Fibroblast of villous mesenchyme (primary cell): ENCODE data around the gene MAGI1. TPM values are rescaled to one million over a fixed set of nuclear protein-coding genes. Genes with fewer than 3 reads are reported as not detected.

Source experiments
- DNase-seq: peaks from one replicate; pipeline ENCODE4 v3.0.0-alpha.2; 2010; ENCODE audit warnings: low read depth
- H3K4me3 ChIP-seq: 2 replicates; pipeline ENCODE4 v1.5.1; 2011; ENCODE audit warnings: low read depth, mild to moderate bottlenecking, low read length
- CTCF ChIP-seq: IDR thresholded peaks from 2 replicates; pipeline ENCODE4 v1.5.1; 2012; ENCODE audit warnings: low read depth, mild to moderate bottlenecking, low read length; ENCODE audit not compliant: insufficient read depth
- total RNA-seq: library from RNA; depleted of rRNA; stranded (reverse); fragments of >200 nt; gene quantifications from 2 replicates; pipeline ENCODE4 v1.2.3, GENCODE V29; 2012

Gene MAGI1
- total RNA-seq, 1 donor = 20.7 TPM

DNA sequence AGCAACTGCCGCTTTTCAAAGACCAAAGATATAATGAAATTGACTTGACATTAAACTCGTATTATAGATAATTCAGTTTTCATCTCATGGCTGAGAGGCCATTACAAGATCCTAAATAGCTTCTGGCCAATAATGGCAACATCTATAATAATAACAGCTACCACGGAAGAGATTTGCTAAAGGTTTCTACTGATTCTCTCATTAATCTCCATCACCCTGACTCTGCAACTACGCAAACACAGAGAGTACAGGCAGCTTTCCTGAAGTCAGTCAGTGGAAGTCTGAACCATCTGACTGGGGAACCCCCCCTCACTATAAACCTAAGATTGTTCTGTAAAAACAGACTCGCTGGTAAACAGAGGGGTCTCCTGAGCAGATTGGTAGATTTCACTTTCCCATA, 257.1 kb downstream of the MAGI1 start:
- DNase-seq = no peak
- no peak for TF ChIP-seq CTCF
- no peak overlapping the region for H3K4me3 ChIP-seq

GRCh38 chr3:65779390-65779789, 259.3 kb downstream of the MAGI1 start:
- H3K4me3 ChIP-seq = no peak overlapping the region
- no peak for TF ChIP-seq CTCF
- no peak for DNase-seq

- H3K4me3 ChIP-seq = no peak overlapping the region
- no peak for DNase-seq
- no peak for TF ChIP-seq CTCF
Measured at GRCh38 chr3:65778968-65779367, 259.8 kb downstream of the MAGI1 start.

GRCh38 chr3:65777050-65777449, 261.7 kb downstream of the MAGI1 start:
- DNase-seq = no peak

DNA sequence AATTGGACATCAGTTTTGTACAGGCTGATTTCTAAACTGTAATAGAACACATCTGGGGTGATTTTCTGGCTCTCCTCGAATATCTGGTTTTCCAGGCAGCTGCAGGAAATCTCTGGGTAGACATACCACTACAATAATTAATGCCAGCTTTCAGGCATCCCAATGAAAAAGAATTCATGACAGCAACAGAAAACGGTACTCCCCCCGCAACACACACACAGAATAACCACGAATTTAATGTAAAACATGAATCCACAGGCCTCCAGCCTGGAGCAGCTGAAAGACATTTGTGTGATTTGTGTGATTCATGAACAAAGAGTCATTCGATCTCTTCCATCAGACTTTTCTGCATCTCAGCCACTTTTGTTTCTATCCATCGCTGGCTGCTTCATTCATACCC, 262.2 kb downstream of the MAGI1 start:
- no peak for TF ChIP-seq CTCF
- DNase-seq = no peak
- H3K4me3 ChIP-seq = no peak overlapping the region

More at GRCh38 chr3:65777050-65777449, 261.7 kb downstream of the MAGI1 start:
- TF ChIP-seq CTCF = no peak
- H3K4me3 ChIP-seq = no peak overlapping the region

DNA sequence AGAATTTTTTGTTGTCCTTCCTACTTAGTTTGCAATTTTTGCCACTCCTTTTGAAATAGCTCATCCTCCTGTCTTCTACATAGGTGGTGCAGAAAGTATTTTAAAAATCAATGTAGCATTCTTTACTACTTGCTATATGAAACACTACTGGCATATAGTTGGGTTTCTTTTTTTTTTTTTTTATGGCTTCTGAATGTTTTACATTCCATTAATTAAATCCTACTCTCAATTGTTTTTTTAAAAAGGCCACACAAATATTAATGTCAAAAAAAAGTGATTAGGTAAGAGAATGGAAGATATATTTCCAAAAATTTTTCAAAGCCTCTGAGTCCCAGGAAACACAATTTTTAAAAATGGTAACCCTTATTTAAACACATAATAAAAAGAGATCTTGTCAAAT, 262.6 kb downstream of the MAGI1 start:
- DNase-seq = no peak
- no peak overlapping the region for H3K4me3 ChIP-seq
- no peak for TF ChIP-seq CTCF

DNA sequence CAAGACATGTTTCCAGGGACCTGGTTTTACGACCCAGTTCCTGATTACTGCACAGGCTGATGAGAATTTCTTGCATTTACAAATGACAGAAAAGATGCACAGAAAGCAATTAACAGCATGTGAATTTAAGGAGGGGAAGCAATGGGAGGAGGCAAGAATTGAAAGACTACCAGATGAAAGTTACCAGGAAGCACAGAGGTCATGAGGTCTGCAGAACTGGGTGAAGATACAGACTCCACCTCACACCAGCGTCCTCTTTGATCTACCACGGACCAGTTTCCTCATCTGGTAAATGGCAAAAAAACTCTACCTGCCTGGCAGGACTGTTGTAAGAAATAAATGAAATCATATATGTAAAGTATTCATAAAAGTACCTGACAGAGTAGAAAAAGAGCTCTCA, 266.0 kb downstream of the MAGI1 start:
- no peak overlapping the region for H3K4me3 ChIP-seq
- no peak for TF ChIP-seq CTCF

More for the DNA sequence above, 266.0 kb downstream of the MAGI1 start:
- no peak for DNase-seq
